GM23248 (cell line): ENCODE results near the gene LPAR1.

Experiments
- EZH2 ChIP-seq: fragments of 200-600 bp; sonication (generic); IDR thresholded peaks from 2 replicates; pipeline ENCODE4 v1.6.1; 2018; ENCODE audit warnings: antibody characterized with exemption, mild to moderate bottlenecking; ENCODE audit not compliant: insufficient read depth, poor library complexity, severe bottlenecking
- EZH2phosphoT487 ChIP-seq: fragments of 200-600 bp; sonication (generic); IDR thresholded peaks from 2 replicates; pipeline ENCODE4 v1.6.1; 2018; ENCODE audit warnings: antibody characterized with exemption, moderate library complexity, mild to moderate bottlenecking, low read depth; ENCODE audit not compliant: insufficient read depth

DNA sequence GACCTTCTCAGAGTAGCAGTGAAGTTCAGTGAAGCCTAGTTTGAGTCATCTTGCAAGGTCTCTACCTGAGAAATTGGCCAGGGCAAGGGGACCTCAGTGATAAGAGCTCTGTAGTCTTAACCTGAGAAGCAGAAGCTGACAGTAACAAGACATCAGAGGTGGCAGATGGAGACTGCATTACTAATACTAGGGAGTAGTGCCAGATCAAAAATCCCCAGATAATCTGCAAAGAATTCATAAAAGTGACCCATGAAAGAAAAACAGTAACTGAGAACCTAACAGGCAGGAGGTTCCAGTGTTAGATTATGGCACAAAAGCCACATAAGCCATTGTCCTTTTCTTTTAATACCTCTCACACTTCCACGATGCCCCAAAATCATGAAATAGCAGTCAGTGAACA, 194.1 kb downstream of the LPAR1 start:
- TF ChIP-seq EZH2phosphoT487 (no peak), EZH2 (no peak)
